ENCODE data around the gene GOLGA2. TPM values are rescaled to one million over a fixed set of nuclear protein-coding genes. Genes with fewer than 3 reads are reported as not detected.

GOLGA2 gene
- total and polyA plus RNA-seq, 2 of the 13 experiments (the other 11 are each of a cell fraction or from before 2014, with no cell fraction given), result 45.3 to 45.8 TPM

DNA sequence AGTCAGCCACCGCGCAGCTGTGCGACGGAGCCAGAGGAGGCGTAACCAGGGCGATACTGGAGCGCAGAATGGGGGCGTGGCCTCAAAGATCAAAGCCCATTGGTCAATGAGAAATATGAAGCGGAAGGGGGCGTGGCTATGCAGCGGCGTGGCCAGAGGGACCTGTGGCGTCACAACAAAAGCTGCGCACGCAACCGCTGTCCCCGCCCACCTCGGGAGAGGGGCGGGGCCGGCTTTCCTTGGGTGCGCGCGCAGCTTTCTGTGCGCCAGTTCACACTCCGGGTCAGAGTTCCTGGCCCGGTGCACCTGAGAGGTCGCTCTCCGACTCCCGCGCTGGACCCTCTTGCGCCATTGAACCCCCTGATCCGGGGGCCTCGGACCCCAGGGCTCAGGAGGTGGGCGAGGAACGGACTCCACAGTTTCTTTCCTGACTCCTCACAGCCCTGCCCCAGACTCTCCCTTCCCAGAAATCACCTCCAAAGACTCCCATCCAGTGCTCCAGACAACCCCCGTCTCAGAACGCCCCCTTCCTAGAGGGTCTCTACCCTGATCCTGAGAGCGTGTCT is 284 bp upstream of the GOLGA2 start, which contains the start of gene SWI5 (continued):
- TF ChIP-seq, protein P1, sequence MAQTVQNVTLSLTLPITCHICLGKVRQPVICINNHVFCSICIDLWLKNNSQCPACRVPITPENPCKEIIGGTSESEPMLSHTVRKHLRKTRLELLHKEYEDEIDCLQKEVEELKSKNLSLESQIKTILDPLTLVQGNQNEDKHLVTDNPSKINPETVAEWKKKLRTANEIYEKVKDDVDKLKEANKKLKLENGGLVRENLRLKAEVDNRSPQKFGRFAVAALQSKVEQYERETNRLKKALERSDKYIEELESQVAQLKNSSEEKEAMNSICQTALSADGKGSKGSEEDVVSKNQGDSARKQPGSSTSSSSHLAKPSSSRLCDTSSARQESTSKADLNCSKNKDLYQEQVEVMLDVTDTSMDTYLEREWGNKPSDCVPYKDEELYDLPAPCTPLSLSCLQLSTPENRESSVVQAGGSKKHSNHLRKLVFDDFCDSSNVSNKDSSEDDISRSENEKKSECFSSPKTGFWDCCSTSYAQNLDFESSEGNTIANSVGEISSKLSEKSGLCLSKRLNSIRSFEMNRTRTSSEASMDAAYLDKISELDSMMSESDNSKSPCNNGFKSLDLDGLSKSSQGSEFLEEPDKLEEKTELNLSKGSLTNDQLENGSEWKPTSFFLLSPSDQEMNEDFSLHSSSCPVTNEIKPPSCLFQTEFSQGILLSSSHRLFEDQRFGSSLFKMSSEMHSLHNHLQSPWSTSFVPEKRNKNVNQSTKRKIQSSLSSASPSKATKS (CRISPR knock-in tag; IDR thresholded peaks at IDR 0.05), result no peak
- TF ChIP-seq KAT8 (CRISPR knock-in tag; IDR thresholded peaks at IDR 0.05) (0 out of 2 replicates have a peak, but pooled peaks have one; percentile 74), ZNF562 (CRISPR knock-in tag; IDR thresholded peaks at IDR 0.05; ENCODE audit: borderline replicate concordance) (no peak), NCOA5 (CRISPR knock-in tag; IDR thresholded peaks at IDR 0.05) (no peak), ZNF672 (CRISPR knock-in tag; IDR thresholded peaks at IDR 0.05) (no peak), U2AF1 (optimal IDR thresholded peaks at IDR 0.05; ENCODE audit: low read depth, low read length) (no peak), ZNF607 (CRISPR knock-in tag; IDR thresholded peaks at IDR 0.05; ENCODE audit: borderline replicate concordance) (0 out of 2 replicates have a peak, but pooled peaks have one; percentile 22), ZNF530 (CRISPR knock-in tag; IDR thresholded peaks at IDR 0.05; ENCODE audit: low read depth) (no peak), KLF11 (CRISPR knock-in tag; IDR thresholded peaks at IDR 0.05) (no peak), ZNF670 (CRISPR knock-in tag; IDR thresholded peaks at IDR 0.05; ENCODE audit: borderline replicate concordance) (no peak)
- TF ChIP-seq, protein P2, sequence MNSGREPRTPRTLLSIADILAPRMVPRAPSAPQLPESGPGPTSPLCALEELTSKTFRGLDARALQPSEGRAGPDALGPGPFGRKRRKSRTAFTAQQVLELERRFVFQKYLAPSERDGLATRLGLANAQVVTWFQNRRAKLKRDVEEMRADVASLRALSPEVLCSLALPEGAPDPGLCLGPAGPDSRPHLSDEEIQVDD (CRISPR knock-in tag; IDR thresholded peaks at IDR 0.05; ENCODE audit: borderline replicate concordance), result no peak
- TF ChIP-seq, protein P3, sequence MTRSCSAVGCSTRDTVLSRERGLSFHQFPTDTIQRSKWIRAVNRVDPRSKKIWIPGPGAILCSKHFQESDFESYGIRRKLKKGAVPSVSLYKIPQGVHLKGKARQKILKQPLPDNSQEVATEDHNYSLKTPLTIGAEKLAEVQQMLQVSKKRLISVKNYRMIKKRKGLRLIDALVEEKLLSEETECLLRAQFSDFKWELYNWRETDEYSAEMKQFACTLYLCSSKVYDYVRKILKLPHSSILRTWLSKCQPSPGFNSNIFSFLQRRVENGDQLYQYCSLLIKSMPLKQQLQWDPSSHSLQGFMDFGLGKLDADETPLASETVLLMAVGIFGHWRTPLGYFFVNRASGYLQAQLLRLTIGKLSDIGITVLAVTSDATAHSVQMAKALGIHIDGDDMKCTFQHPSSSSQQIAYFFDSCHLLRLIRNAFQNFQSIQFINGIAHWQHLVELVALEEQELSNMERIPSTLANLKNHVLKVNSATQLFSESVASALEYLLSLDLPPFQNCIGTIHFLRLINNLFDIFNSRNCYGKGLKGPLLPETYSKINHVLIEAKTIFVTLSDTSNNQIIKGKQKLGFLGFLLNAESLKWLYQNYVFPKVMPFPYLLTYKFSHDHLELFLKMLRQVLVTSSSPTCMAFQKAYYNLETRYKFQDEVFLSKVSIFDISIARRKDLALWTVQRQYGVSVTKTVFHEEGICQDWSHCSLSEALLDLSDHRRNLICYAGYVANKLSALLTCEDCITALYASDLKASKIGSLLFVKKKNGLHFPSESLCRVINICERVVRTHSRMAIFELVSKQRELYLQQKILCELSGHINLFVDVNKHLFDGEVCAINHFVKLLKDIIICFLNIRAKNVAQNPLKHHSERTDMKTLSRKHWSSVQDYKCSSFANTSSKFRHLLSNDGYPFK (CRISPR knock-in tag; IDR thresholded peaks at IDR 0.05; ENCODE audit: borderline replicate concordance), result no peak; the same call in 1 of the 2 replicates
- TF ChIP-seq, protein P4, sequence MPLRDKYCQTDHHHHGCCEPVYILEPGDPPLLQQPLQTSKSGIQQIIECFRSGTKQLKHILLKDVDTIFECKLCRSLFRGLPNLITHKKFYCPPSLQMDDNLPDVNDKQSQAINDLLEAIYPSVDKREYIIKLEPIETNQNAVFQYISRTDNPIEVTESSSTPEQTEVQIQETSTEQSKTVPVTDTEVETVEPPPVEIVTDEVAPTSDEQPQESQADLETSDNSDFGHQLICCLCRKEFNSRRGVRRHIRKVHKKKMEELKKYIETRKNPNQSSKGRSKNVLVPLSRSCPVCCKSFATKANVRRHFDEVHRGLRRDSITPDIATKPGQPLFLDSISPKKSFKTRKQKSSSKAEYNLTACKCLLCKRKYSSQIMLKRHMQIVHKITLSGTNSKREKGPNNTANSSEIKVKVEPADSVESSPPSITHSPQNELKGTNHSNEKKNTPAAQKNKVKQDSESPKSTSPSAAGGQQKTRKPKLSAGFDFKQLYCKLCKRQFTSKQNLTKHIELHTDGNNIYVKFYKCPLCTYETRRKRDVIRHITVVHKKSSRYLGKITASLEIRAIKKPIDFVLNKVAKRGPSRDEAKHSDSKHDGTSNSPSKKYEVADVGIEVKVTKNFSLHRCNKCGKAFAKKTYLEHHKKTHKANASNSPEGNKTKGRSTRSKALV (CRISPR knock-in tag; IDR thresholded peaks at IDR 0.05), result no peak
- TF ChIP-seq, protein P5, sequence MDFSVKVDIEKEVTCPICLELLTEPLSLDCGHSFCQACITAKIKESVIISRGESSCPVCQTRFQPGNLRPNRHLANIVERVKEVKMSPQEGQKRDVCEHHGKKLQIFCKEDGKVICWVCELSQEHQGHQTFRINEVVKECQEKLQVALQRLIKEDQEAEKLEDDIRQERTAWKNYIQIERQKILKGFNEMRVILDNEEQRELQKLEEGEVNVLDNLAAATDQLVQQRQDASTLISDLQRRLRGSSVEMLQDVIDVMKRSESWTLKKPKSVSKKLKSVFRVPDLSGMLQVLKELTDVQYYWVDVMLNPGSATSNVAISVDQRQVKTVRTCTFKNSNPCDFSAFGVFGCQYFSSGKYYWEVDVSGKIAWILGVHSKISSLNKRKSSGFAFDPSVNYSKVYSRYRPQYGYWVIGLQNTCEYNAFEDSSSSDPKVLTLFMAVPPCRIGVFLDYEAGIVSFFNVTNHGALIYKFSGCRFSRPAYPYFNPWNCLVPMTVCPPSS (IDR thresholded peaks at IDR 0.05), result no peak
- TF ChIP-seq, protein P6, sequence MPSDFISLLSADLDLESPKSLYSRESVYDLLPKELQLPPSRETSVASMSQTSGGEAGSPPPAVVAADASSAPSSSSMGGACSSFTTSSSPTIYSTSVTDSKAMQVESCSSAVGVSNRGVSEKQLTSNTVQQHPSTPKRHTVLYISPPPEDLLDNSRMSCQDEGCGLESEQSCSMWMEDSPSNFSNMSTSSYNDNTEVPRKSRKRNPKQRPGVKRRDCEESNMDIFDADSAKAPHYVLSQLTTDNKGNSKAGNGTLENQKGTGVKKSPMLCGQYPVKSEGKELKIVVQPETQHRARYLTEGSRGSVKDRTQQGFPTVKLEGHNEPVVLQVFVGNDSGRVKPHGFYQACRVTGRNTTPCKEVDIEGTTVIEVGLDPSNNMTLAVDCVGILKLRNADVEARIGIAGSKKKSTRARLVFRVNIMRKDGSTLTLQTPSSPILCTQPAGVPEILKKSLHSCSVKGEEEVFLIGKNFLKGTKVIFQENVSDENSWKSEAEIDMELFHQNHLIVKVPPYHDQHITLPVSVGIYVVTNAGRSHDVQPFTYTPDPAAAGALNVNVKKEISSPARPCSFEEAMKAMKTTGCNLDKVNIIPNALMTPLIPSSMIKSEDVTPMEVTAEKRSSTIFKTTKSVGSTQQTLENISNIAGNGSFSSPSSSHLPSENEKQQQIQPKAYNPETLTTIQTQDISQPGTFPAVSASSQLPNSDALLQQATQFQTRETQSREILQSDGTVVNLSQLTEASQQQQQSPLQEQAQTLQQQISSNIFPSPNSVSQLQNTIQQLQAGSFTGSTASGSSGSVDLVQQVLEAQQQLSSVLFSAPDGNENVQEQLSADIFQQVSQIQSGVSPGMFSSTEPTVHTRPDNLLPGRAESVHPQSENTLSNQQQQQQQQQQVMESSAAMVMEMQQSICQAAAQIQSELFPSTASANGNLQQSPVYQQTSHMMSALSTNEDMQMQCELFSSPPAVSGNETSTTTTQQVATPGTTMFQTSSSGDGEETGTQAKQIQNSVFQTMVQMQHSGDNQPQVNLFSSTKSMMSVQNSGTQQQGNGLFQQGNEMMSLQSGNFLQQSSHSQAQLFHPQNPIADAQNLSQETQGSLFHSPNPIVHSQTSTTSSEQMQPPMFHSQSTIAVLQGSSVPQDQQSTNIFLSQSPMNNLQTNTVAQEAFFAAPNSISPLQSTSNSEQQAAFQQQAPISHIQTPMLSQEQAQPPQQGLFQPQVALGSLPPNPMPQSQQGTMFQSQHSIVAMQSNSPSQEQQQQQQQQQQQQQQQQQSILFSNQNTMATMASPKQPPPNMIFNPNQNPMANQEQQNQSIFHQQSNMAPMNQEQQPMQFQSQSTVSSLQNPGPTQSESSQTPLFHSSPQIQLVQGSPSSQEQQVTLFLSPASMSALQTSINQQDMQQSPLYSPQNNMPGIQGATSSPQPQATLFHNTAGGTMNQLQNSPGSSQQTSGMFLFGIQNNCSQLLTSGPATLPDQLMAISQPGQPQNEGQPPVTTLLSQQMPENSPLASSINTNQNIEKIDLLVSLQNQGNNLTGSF (CRISPR knock-in tag; IDR thresholded peaks at IDR 0.05), result no peak

All from HepG2 (cell line).